G401 (cell line): ENCODE data around the gene DNASE1. TPM values are rescaled to one million over a fixed set of nuclear protein-coding genes. Genes with fewer than 3 reads are reported as not detected.

Source experiments
- DNase-seq: peaks from one replicate; pipeline ENCODE4 v3.0.0-alpha.2; 2015; ENCODE audit warnings: low spot score
- in situ Hi-C: cut with HindIII; loops from 2 replicates; pipeline ENCODE4 v1.10.0; 2016; ENCODE audit warnings: low sequenced_read_pairs, mixed read lengths
- total RNA-seq: library from RNA; depleted of rRNA; stranded (reverse); fragments of >200 nt; shearing (Covaris generic); gene quantifications from 2 replicates; pipeline ENCODE4 v1.2.3, GENCODE V29; 2014; rRNA removed

Gene DNASE1
- total RNA-seq, 1 experiment from 2014 or later, result 15.4 TPM

GRCh38 chr16:3687792-3688191 lies 33.3 kb downstream of the DNASE1 start:
- in situ Hi-C loops, result no loop called here

DNA sequence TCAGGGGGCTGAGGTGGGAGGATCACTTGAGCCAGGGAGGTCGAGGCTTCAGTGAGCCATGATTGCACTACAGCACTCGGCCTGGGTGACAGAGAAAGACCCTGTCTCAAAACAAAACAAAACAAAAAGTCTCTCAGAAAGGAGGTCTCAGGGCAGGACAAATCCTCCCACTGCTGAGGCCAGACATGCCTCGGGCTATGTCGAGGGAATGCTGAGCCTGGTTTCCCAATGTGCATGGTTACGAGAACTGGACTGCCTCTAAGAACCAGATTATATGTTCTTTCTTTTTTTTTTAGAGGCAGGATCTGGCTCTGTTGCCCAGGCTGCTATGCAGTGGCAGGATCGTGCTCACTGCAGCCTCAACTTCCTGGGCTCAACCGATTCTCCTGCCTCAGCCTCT lies 35.2 kb downstream of the DNASE1 start:
- in situ Hi-C loops, result no loop called here
- DNase-seq, result no peak

More at GRCh38 chr16:3687792-3688191, 33.3 kb downstream of the DNASE1 start:
- DNase-seq, result no peak

DNA sequence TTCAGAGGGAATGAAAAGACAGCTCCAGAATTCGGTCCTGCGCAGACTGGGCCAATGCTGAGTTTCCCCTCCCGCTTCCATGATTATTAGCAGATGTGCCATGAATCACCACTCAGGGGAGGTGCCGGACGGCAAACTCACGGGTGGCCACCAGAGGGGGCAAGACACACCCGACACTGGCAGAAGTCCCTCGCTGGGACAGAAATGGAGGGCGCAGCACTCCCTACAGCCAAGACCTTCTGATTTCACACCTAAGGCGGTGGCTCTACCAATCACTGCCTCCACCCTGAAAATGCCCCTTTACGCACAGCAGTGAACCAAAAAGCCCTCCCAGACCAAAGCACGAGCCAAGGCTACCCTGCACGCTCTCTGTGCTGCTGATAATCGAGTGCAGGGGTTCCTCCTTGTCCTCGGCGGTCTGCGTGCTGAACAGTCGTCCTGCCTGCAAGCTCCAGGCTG lies 36.0 kb downstream of the DNASE1 start:
- DNase-seq, result peak; percentile 86
- in situ Hi-C loops, result no loop called here

DNA sequence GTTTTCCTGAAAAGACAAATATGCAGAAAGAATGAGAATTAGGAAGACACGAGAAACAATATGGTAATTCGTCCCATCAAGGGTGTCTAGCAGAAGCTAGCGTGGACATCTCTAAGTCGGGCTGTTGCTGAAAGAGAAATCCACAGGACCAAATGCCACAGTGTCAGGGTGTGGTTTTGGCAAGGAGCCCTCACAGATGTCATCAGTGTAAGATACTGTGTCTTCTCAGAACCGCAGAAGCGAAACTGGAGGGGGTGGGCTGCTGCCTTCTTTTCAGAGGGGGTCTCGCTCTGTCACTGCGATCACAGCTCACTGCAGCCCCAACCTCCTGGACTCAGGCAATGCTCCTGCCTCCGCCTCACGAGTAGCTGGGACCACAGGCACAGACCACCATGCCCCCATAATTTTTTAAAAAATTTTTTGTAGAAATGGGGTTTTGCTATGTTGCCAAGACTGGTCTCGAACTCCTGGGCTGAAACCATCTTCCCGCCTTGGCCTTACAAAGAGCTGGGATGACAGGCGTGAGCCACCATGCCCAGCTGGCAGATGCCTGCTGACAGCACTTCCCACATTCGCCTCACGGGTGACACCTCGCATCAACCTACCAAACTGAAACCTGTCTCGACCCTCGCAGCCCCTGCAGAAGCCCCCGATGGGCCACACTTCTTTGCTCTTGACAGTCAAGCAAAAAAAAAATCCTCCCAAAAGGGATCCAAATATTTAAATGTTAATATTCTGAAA lies 36.7 kb downstream of the DNASE1 start:
- in situ Hi-C loops, result no loop called here
- DNase-seq, result no peak

- in situ Hi-C loops, result no loop called here
- no peak for DNase-seq
Observed at GRCh38 chr16:3691761-3692160, 37.3 kb downstream of the DNASE1 start.

DNA sequence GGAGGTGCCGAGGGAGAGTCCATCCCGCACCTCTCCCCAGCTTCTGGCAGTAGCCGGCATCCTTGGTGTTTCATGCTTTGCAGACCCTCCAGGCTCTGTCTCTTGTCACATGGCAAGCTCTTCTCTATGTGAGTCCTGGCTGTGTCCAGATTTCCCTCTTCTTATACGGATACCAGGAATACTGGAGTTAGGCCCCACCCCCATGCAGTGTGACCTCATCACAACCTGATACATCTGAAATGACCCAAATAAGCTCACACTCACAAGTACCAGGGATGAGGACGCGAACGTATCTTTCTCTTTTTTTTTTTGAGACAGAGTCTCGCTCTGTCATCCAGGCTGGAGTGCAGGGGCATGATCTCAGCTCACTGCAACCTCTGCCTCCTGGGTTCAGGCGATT lies 39.6 kb downstream of the DNASE1 start:
- in situ Hi-C loops, result no loop called here
- DNase-seq, result peak; percentile 14

DNA sequence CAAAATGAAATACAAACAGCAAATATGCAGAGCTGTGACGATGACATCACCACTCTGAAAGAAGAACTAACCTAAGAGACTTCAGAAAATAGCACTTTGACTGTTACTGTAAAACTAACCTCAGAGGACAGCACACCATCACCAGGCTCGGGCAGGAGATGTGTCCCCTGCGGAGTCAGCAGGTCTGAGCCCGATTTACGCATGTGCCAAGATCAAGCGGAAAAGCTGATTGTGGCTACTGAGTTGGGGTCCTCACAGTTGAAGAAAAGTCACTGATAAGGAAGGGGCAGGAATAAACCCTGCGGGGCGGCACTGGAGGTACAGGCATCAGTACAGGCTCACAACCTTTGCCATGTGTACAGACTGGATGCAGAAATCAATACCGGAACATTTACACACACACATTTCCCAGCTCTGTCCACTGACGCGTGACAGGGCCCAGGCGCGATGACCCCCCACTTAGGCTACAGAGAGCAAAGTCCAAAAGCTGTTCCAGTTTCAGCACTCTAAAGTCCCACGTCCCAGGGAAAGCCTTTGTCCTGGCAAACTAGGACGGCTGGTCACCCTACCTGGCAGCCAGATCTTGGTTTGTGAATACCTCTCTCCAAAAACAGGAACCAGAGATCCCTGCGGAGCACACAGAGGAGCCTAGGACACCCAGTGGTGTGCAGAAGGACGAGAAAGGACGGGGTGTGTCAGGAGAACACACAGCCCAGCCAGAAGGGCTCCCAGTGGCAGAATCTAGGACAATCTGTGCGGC lies 41.3 kb downstream of the DNASE1 start:
- in situ Hi-C loops, result no loop called here
- DNase-seq, result peak; percentile 42

GRCh38 chr16:3696425-3697218 lies 42.1 kb downstream of the DNASE1 start:
- no peak for DNase-seq
- in situ Hi-C loops, result no loop called here

- in situ Hi-C loops, result no loop called here
Observed at GRCh38 chr16:3698941-3699340, 44.5 kb downstream of the DNASE1 start.

DNA sequence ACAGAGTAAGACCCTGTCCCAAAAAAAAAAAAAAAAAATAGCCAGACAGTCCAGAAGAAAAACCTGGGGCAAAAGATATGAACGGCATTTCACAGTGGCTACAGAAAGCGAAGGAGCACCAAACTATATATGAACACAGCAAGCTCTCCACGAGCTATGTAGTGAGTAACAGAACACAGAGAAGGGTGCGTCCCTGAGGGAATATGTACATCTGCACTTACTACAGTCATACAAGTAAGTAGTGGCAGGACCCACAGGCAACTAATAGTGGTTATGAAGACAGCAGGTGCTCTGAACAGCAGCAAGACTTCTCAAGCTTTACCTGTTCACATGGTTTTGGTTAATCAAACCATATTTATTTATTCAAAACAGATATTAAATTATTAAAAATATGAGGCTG lies 47.0 kb downstream of the DNASE1 start:
- in situ Hi-C loops, result no loop called here

More at GRCh38 chr16:3698941-3699340, 44.5 kb downstream of the DNASE1 start:
- DNase-seq, result no peak

GRCh38 chr16:3702082-3702481 lies 47.6 kb downstream of the DNASE1 start:
- in situ Hi-C loops, result no loop called here
- DNase-seq, result no peak

More for the DNA sequence above, 47.0 kb downstream of the DNASE1 start:
- DNase-seq, result no peak

GRCh38 chr16:3706253-3707012 lies 51.9 kb downstream of the DNASE1 start:
- in situ Hi-C loops, result no loop called here
- no peak for DNase-seq

Other genes with a start within 250 kb of the DNASE1 start
- 0.18 and 0.61 TPM in 2 replicates for gene ZNF597, start 211.2 kb upstream of the DNASE1 start, total RNA-seq
- gene NAA60, start 211.0 kb upstream of the DNASE1 start, total RNA-seq, result 5.2 and 35.3 TPM in 2 replicates
- not detected in 2 replicates for gene C16orf90, start 159.2 kb upstream of the DNASE1 start, total RNA-seq
- gene CLUAP1, start 153.7 kb upstream of the DNASE1 start, total RNA-seq, result 15.6 and 24.5 TPM in 2 replicates
- 0.12 TPM in 1 of 2 replicates, not detected in the other for gene NLRC3, start 77.3 kb upstream of the DNASE1 start, total RNA-seq
- 4.8 and 5.9 TPM in 2 replicates for gene SLX4, start 43.1 kb upstream of the DNASE1 start, total RNA-seq
- 75.6 and 93.8 TPM in 2 replicates for gene TRAP1, start 62.8 kb downstream of the DNASE1 start, total RNA-seq
- 6.2 and 8.6 TPM in 2 replicates for gene CREBBP, start 226.0 kb downstream of the DNASE1 start, total RNA-seq